ENCODE results near the gene PRICKLE1.

The PRICKLE1 gene

DNA sequence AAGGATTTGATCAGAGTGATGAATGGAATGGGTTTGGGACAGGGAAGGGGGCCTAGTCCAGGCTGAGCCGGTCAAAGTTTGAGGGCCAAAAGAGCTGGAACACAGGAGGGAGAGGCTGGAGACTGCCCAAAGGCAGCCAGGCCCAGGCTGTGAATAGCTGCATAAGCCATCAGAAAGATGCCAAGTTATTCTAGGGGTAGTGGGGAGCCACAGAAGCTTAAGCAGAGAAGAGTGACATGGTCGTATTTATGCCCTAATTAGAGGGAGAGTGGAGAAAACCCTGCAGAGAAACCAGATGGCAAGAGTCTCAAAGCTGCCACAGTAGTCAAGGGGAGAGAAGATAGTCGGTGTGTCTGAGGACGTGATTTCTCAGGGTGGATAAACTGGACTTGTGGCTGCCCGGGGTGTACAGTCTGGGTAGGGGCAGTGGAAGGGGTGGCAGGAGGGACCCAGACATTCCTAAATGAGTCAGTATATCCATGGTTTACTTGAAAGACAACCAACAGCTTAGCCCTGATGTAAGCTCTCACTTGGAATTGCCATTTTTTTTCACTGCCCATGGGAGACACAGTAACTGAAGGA is 99.2 kb downstream of the PRICKLE1 start:
- no peak for DNase-seq (ENCODE audit: low spot score)

DNA sequence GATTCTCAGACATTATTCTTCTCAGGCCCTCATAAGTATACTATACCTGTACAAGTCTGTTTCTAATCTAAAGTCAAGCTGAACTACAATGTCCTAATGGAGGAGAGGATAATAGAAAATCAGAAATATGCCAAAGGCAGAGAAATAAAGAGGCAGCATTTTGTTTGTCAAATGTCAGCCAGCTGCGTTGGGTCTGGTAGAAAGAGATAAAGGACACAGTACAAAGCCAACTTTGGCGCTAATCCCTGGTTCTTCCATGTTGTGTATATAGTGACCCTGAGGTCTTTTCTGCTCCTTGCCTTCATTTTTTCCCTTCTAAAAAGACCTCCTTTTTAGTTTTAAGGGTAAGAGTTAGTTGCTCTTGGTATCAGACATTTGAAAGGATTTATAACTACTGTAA is 103.1 kb downstream of the PRICKLE1 start:
- DNase-seq (ENCODE audit: low spot score), result no peak

DNA sequence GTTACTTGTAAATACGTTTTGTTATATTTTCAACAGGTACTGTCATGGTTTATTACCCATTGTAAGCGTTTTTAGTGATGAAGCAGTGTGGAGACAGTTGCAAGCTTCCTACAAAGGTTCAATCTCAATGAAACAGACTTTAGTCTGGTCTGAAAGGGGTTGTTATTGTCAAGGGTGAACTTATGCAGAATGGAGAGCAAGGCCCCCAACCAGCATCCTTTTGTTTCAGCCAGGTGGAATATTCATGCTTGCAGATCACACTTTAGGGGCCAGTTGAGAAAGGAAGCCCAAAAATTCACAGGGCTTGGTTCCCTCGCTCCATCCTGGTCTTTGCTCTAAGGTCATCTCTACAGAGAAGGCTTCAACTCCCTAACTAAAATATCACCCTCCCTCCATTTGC is 103.7 kb downstream of the PRICKLE1 start:
- no peak for DNase-seq (ENCODE audit: low spot score)

DNA sequence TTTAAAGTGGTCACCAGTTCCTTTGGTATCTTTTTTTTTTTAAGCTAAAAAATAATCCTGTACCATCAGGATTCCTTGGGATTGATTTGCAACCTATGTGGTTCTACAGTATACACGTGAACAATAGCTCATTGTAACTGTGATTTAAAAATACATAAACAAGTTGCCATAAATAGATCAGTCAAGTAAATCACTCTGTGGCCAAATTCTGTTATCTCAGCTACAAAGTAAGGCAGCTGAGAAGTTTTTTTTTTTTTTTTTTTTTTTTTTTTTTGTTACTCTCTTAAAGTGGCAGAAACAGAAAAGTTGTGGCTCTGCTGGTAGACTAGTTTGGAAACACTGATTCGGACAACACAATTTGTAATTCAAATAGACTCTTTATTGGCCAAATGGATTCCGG is 104.5 kb downstream of the PRICKLE1 start:
- no peak for DNase-seq (ENCODE audit: low spot score)

DNA sequence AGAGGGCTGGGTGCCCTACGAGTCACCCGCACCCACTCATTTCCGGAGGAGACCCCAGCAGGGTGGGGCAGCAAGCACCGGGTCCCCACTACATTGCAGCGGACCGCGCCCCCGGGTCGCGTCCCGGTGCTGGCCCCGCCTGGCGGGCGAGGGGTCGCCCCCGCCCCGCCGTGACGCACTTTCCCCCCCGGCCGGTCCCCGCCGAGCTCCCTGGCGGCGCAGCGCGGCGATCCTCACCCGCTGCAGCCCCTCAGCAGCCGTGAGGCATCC is 106.1 kb downstream of the PRICKLE1 start:
- DNase-seq (ENCODE audit: low spot score), result peak; percentile 72

DNA sequence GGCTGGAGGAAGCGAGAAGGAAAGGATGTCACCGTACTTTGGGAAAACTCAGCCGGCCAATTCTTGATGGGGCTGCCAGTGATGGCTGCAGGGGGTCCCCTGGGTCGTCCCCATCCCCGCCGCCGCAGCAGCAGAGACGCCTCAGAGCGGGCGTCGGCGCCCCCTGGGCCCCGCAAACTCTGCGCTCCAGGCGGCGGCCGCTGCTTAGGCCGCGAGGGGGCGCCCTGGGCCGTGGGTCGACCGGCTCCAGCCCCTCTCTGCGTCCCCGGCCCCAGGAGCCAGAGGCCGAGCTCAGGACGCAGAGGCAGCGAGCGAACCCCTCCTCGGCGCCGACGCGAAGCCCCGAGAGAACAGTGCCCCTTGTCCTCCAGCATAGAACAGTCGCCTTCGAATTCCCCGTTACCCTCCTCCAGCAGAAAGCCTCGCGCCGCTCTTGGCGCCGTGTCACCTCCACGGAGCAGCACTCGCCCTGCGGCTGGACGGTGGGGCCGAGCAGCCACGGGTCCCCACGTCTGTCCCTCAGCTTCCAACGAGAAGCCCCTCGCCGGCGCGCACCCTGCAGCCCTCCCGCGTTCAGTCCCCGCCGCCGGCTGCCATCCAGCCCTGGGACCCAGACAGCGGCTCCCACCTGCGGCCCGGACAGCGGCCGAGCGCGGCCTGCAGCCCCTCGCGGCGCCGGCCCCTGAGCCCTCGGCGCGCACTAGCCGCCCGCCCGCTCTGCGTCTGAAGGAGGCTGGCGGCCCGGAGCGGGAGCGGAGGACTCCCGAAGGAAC is 106.6 kb downstream of the PRICKLE1 start:
- peak; percentile 92 for DNase-seq (ENCODE audit: low spot score)

DNA sequence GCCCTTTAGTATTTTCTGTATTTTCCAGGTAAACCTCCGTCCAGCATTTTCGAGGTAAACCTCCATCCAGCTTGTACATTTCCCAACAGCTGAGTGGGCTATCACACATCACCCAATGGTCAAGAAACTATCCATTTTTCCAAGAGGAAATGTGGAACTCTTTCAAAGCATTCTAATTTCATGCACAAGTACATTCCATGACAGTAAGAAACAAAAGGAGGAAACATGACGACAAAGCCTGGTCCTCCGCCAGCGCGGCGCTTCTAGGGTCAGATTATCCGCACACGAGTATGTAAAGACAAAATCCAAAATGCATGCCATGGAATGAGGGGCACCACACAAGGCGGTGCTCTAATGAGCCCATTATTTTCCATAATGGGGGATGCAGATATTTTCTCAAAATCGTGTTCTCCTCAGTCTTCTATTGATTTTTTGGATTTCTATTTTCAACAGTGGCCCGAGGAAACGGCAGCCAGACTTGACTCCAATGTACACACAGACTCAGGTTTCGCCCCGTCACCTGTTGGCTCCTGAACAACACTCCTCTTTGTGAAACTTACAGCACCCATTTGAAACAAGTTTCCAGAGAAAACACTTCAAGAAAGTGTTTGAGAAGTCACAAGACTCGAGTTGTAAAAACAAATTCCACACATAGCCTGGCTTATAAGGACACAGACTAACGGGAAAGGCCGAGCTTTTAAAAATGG is 107.4 kb downstream of the PRICKLE1 start:
- DNase-seq (ENCODE audit: low spot score), result no peak

DNA sequence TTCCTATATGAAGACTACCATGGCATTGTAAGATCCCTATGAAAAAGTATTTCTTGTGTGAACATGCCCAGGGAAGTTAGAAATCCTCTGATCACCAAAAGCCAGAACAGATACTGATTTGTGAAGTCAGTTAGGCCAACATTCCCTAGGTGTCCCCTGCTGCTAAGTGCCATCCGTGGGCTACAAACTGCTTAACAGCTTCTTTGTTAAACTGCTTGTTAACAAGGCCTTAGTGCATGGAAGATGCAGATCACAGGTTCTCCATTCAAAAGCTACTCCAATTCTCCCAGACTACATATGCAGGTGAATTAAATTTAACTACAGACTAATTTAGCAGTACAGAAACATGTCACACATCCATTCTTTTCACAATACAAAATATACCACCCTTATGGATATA is 108.2 kb downstream of the PRICKLE1 start:
- no peak for DNase-seq (ENCODE audit: low spot score)

DNA sequence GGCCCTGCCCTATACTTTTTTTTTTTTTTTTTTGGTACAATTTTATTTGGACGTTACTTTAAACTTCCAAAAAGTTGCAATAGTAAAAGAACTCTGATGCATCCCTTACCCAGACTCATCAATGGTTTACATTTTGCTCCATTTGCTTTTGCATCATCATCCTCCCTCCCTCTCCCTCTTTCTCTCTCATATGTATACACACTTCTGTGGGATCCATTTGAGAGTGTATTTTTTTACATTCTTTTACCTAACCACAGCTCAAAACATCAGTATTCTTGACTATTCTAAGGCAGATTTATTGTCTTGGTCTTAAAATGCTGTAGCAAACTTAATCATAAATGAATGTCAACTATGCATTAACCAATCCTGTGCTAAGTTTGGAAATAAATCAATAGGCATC is 111.6 kb downstream of the PRICKLE1 start:
- DNase-seq (ENCODE audit: low spot score), result no peak

DNA sequence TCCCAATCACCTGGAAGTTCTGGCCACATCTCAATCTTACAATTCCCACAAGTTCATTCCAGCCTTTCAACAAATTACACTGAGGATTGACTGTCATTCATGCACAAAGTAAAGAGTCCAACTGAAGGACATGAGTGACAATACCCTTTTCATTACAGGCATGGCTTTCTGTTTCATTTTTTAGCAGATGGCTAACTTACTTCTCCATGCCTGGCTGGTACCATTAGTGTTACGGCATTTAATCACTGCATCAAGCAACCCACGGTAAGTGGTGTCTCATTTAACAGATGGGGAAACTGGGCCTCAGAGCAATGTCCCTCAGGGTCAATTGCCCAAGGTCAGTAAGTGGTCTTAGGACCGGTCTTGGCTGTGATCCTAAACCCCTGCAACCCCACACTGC is 114.4 kb downstream of the PRICKLE1 start:
- no peak for DNase-seq (ENCODE audit: low spot score)

DNA sequence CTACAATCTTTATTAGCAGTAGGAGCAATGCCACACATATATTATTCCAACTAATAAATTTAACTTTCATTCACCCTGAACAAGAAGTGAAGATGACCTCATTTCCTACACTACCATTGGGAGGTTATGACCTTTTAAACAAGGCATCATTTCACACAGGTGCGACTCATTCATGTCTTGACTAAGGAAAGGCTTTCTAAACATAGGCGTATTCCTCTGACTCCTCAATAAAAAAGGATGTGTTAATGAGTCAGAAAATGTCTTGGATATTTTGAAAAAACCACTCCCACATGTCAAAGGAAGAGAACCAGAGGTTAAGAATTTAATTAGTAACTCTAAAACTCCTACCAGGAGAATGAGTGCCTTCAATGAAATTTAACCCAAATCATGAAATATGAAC is 115.2 kb downstream of the PRICKLE1 start:
- peak; percentile 45 for DNase-seq (ENCODE audit: low spot score)

DNA sequence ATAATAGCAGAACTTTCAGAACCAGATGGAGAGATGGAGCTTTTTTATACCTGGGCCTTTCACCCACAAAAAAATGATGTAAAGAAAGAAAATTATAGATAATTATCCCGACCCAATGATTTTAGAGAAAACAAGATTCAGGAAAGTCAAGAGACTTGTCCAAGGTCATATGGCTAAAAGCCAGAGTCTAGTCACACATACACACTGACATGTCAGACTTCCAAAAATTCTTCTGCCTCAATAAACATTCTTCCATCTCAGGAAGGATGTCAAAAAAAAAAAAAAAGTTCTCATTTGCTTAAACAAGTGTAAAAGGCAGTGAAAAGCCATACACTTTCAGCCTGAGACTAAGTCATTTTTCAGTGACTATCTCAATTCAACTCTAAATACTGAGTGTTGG is 116.0 kb downstream of the PRICKLE1 start:
- DNase-seq (ENCODE audit: low spot score), result no peak

DNA sequence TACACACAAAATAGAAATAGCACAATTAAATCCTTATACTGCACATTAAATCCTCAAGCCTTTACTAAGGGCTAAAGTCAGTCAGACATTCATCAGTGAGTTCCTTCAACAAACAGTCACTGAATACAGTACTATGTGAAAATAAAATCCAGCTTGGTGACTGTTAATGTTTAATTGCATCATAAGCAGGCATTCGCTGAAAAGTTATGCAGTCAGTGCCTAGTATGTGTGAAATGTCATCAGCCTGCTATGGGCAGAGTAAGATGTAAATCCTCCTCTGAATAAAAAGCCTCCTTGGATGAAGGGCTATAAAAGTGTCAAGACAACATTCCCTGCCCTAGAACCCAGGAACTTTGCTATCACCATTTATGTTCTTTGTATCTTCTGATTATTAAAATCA is 116.4 kb downstream of the PRICKLE1 start:
- peak; percentile 62 for DNase-seq (ENCODE audit: low spot score)

DNA sequence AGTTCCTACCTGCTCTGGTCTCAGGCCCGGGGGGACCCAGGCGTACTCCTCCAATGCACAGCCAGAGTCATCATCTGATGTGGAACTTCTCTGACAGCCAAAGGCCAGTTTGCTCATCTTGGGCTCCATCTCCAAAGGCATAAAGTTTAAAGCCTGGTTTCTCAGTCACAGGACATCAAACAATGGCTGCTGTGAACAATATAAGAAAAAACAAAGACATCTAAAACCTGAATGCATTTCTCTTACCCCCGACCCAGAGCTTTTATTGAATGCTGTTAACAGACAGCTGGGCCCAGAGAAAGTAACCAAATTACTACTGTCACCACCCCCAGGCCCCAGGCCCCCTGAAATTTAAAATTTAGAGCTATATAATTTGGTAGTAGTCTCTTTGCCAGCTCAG is 117.2 kb downstream of the PRICKLE1 start:
- DNase-seq (ENCODE audit: low spot score), result no peak

DNA sequence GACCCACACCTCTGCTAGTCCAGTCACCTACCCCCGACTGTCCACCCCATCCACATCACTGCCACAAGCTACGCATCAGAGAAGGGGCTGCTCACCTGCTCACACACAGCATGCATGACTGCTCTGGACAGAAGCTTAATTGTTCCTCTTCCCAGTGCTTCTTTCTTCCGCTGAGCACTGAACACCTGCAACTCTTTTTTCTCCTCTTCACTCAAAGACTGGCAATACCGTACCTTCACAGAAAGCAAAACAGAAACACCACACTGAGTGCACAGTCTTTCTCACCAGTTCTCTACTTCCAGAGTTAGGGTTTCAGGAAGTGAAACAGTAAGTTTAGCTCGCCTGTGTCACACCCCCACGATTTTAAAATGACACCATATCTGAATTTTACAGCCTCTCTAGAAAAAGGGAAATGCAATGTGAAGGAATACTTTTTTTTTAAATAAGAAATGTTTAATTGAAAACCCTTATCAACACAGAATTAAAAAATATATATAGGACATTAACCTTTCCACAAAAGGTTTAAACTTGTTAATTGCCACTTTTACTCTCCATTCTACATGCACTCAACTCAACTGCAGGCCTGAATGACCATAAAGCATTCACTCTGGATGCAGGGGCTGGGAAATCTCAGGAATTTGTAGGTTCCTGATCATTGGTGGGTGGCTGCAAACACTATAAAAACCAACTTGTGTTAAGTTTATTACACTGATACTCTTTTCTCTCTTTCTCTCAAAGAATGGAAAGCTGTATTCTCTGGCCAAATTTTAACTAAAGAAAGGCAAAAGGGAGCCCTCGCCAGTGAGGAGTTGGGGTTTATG is 120.0 kb downstream of the PRICKLE1 start:
- no peak for DNase-seq (ENCODE audit: low spot score)

DNA sequence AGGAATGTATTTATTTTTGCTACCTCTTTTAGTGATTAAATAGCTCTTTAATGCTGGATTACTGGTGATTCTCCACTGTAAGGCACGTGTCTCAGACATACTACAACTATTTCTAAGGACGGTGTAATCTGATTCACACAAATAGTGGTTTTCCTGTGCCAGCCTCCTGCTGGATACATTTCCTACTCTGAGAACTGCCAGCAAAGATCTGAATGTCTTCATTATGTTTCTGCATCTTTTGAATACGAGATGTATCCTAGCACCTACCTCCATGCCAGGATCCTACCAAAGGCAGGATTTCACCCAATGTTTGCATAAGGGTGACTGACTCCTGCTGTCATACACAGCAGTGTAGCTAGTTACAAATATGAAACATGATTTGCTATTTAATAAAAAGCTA is 120.6 kb downstream of the PRICKLE1 start:
- DNase-seq (ENCODE audit: low spot score), result no peak

DNA sequence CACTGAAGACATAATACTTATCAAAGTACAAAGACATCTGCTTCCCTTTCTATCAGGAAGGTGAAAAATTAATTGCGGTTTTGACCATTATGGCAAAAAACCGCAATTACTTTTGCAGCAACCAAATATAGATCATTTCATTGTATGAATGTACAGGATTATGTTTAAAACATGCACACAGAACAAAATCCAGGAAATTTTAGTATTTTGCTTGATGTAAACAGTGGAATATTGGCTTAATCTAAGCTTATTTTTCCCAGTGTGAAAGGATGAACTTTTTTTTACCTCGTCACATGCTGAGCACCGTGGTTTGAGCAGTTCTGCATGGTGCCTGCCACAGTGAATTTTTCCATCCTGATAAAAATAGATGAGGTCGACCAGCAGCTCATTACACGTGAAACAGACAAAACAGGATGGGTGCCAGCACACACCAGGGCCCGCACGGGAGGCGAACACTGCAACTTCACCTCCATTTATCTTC is 121.2 kb downstream of the PRICKLE1 start:
- DNase-seq (ENCODE audit: low spot score), result no peak

DNA sequence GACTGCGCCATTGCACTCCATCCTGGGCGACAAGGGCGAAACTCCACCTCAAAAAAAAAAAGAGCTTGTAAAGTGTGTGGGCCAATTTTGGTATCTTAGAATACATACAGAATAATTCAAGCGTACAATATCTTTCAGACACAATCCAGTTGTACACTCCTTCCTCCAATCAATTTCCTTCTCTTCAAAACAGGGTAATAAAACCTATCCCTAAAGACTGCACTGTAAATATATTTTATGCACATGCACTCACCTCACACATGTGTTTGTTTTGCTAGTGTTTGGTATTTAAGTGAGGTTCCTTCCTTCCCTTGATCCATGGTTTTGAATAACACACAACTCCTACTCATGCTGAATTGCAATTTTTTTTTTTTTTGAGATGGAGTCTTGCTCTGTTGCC is 125.9 kb downstream of the PRICKLE1 start:
- no peak for DNase-seq (ENCODE audit: low spot score)

DNA sequence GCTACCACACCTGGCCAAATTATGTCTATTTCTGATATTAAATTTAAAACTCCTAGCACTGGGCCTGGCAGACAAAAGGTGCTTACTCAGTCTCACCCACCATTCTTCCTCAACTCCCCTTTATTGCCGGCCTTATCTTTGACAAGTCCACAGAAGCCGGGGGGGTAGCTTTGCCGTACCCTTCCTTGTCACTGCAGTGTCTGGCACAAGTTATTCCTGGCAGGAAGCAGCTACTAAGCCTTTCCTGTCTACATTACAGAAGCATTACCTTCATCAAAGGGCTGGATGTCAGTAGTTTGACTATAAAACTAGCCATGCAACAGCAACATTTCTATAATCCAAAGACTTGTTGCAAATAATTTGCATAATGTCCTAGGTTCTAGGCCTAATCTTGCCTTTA is 127.1 kb downstream of the PRICKLE1 start:
- DNase-seq (ENCODE audit: low spot score), result no peak

DNA sequence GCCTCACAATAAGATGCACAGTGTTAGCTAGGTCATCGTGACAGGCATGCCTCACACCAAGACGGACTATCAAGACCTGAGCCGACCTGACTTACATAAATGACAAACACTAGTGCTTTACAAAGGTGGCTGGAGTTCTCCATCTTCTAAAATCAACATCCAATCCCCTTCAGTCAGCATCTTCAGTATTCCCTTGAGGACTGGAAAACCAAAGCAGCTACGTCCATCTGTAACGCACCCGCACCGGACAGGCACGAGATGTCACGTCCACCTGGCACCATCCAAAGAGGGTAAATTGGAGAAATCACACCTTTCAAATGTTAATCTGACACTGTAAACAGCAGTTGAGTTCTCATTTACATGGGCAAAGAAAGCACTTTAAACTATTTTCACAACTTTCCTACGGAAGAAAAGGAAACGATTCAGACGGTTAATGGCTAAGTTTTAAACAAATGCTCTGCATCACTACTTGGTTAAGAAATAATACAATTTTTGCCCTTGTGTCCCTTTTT is 130.2 kb downstream of the PRICKLE1 start:
- DNase-seq (ENCODE audit: low spot score), result no peak

DNA sequence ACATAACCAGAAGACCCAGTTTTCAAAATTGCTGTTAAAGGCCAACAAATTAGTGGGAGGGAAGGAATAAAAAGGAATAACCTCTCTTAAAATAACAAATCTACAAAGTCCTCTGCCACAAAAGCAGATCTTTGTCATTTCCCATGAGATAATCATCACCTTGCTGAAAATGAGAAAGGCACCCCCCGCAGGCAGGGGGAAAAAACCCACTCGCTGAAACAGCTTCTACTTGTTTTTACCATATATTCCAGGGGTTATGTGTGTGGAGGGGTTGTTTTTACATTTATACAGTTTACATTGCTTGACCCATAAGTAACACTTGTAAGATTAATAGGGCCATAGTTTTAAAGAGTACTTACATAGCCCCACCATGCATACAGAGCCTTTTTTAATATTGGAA is 131.0 kb downstream of the PRICKLE1 start:
- no peak for DNase-seq (ENCODE audit: low spot score)

DNA sequence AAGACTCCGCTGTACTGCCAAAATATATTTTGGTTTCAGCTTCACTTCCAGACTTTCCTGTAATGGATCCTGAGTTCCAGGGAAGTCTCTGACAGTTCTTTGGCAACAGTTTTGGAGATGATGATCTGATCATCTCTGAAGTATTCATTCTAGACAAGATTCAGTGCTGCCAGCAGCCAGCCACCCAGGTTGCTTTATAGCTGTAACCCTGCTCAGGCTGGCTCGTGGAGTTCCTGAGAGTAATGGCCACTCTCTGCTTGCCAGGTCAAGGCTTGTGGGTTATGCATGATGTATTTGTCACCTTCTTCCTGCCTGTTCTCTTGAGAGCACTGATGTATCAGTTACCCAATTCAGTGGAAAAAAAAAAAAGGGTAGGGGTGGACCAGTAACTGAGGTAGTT is 139.3 kb downstream of the PRICKLE1 start:
- DNase-seq (ENCODE audit: low spot score), result peak; percentile 20
